Measurements from ENCODE around the gene SCTR. TPM values are rescaled to one million over a fixed set of nuclear protein-coding genes. Genes with fewer than 3 reads are reported as not detected.

Gene SCTR
- total and polyA plus RNA-seq, 2 of the 13 experiments (the other 11 are each of a cell fraction or from before 2014, with no cell fraction given): not detected

- 0 out of 2 replicates have a peak, but pooled peaks have one; percentile 37 for TF ChIP-seq ZNF710 (CRISPR knock-in tag; IDR thresholded peaks at IDR 0.05; ENCODE audit: borderline replicate concordance)
- TF ChIP-seq HBP1 (CRISPR knock-in tag; IDR thresholded peaks at IDR 0.05; ENCODE audit: low read depth): 0 out of 2 replicates have a peak, but pooled peaks have one; percentile 6
- no peak for TF ChIP-seq ZBTB44 (CRISPR knock-in tag; IDR thresholded peaks at IDR 0.05)
- no peak for TF ChIP-seq MYPOP (CRISPR knock-in tag; IDR thresholded peaks at IDR 0.05)
- TF ChIP-seq KLF11 (CRISPR knock-in tag; IDR thresholded peaks at IDR 0.05): no peak
- TF ChIP-seq EEA1 (CRISPR knock-in tag; IDR thresholded peaks at IDR 0.05; ENCODE audit: borderline replicate concordance): no peak
- no peak for TF ChIP-seq ATF7 (IDR thresholded peaks at IDR 0.05)
- TF ChIP-seq ATF7 (CRISPR knock-in tag; IDR thresholded peaks at IDR 0.05): no peak
- no peak for TF ChIP-seq IKZF1 (IDR thresholded peaks at IDR 0.05)
- no peak for TF ChIP-seq KLF16 (CRISPR knock-in tag; IDR thresholded peaks at IDR 0.05)
- TF ChIP-seq ZNF407 (CRISPR knock-in tag; IDR thresholded peaks at IDR 0.05; ENCODE audit: not compliant biosample characterization): no peak
- TF ChIP-seq ZNF768 (CRISPR knock-in tag; IDR thresholded peaks at IDR 0.05): no peak
- TF ChIP-seq EED (CRISPR knock-in tag; IDR thresholded peaks at IDR 0.05): no peak
- TF ChIP-seq TEAD3 (CRISPR knock-in tag; optimal IDR thresholded peaks at IDR 0.05; ENCODE audit: borderline replicate concordance): peak; percentile 39
These were observed 94.9 kb downstream of the SCTR start (continued) for GRCh38 chr2:119429225-119429981.
